Measurements from ENCODE around the gene ARF6.

GRCh38 chr14:49876563-49877127 is 16.2 kb upstream of the ARF6 start:
- TF ChIP-seq, protein P1, sequence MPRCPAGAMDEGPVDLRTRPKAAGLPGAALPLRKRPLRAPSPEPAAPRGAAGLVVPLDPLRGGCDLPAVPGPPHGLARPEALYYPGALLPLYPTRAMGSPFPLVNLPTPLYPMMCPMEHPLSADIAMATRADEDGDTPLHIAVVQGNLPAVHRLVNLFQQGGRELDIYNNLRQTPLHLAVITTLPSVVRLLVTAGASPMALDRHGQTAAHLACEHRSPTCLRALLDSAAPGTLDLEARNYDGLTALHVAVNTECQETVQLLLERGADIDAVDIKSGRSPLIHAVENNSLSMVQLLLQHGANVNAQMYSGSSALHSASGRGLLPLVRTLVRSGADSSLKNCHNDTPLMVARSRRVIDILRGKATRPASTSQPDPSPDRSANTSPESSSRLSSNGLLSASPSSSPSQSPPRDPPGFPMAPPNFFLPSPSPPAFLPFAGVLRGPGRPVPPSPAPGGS (IDR thresholded peaks at IDR 0.05; ENCODE audit: borderline replicate concordance, insufficient read depth, low read depth, low read length, poor library complexity, severe bottlenecking), result no peak
- TF ChIP-seq, protein P2, sequence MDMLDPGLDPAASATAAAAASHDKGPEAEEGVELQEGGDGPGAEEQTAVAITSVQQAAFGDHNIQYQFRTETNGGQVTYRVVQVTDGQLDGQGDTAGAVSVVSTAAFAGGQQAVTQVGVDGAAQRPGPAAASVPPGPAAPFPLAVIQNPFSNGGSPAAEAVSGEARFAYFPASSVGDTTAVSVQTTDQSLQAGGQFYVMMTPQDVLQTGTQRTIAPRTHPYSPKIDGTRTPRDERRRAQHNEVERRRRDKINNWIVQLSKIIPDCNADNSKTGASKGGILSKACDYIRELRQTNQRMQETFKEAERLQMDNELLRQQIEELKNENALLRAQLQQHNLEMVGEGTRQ (IDR thresholded peaks at IDR 0.05; ENCODE audit: borderline replicate concordance, low read depth, low read length), result no peak
- TF ChIP-seq MYC (IDR thresholded peaks at IDR 0.05; ENCODE audit: insufficient read depth, insufficient read length, insufficient replicate concordance, low read length, severe bottlenecking) (no peak), CTCF (IDR thresholded peaks at IDR 0.05 in 2 of 3, conservative IDR thresholded peaks at IDR 0.05 in 1 of 3; ENCODE audit: control insufficient read depth in 2 of 3, extremely low read depth in 1 of 3, insufficient read depth in 1 of 3, low read depth in 3 of 3, low read length in 3 of 3) (no peak), RAD21 (IDR thresholded peaks at IDR 0.05; ENCODE audit: insufficient read depth, low read depth, low read length) (no peak), HDAC2 (IDR thresholded peaks at IDR 0.05) (no peak), POLR2A (IDR thresholded peaks at IDR 0.05; ENCODE audit: low read depth, low read length) (no peak), ELK1 (IDR thresholded peaks at IDR 0.05; ENCODE audit: low read depth, low read length) (no peak), IRF3 (IDR thresholded peaks at IDR 0.05) (no peak), POLR2AphosphoS5 (IDR thresholded peaks at IDR 0.05; ENCODE audit: low read length) (no peak), KLF5 (IDR thresholded peaks at IDR 0.05; ENCODE audit: partially characterized antibody) (no peak), NR2C2 (IDR thresholded peaks at IDR 0.05; ENCODE audit: borderline replicate concordance, control insufficient read depth, insufficient read length, low read depth) (no peak)
